Activated T-cell treated with anti-CD3 and anti-CD28 coated beads, Interleukin-2, amount 50 U/mL, for 1 hour (primary cell): Measurements from ENCODE around the gene CTSH.

ENCODE experiments used
- DNase-seq: peaks from one replicate; pipeline ENCODE4 v3.0.0-alpha.2; 2020

CTSH gene

DNA sequence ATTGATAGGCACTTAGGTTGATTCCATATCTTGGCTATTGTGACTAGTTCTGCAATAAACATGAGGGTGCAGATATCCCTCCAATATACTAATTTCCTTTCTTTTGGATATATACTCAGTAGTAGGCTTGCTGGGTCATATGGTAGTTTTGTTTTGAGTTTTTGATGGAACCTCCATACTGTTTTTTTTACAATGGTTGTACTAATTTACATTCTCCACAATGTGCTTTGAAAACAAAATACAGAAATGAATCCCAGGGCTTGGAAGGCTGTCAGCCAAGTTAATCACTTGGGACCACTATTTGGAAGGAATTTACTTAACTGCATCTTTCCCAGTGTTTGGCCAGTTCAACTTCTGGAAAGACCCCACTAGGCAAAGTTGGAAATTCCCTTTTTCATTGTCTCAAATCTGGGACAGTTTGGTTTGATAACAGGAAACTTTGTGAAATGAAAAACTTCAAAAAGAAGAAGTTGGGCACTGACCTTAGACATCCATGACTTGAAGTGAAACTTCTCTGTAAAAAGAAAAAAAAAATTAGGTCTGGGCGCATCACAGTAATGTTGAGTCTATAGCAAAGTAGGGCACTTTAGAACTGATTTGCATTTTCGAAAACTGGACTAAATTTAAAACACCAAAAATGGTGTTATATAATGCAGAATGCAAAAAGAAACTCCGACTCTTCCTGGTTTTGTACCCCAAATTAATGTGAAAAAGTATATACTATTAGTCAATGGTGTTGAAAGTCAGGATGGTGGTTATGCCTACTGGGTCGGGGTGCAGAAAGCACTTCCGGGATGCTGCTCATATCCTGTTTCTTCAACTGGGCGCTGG is 6.0 kb downstream of the CTSH start:
- no peak for DNase-seq

DNA sequence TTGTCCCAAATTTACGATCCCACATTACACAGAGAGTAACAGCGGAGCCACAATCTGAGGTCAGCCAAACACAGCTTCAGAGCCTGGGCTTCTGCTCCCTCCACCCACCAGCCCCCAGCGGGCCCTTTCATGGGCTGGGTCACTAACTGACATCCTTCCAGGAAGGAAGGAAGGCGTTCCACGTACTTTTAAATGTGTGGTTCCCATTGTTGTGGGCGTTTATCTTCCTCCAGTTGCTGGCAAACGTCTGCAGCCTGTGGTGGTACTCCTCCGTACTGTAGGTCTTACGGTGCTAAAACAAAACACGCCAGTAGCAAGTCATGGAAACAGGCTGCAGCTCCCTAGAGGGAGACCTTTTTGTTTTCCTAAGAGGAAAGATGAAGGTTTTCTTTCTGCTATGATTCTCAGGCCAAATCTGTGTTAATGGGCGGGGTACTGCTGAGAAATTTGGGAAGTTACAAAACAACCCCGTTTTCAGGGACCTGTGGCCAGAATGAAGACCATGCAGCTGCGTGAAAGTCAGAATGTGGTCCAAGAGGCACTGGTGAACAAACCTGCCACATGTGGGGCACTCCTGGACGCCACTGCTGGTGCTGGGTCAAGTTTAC is 7.6 kb downstream of the CTSH start:
- no peak for DNase-seq

- no peak for DNase-seq
Observed at GRCh38 chr15:78934655-78935023, 10.2 kb downstream of the CTSH start.

DNA sequence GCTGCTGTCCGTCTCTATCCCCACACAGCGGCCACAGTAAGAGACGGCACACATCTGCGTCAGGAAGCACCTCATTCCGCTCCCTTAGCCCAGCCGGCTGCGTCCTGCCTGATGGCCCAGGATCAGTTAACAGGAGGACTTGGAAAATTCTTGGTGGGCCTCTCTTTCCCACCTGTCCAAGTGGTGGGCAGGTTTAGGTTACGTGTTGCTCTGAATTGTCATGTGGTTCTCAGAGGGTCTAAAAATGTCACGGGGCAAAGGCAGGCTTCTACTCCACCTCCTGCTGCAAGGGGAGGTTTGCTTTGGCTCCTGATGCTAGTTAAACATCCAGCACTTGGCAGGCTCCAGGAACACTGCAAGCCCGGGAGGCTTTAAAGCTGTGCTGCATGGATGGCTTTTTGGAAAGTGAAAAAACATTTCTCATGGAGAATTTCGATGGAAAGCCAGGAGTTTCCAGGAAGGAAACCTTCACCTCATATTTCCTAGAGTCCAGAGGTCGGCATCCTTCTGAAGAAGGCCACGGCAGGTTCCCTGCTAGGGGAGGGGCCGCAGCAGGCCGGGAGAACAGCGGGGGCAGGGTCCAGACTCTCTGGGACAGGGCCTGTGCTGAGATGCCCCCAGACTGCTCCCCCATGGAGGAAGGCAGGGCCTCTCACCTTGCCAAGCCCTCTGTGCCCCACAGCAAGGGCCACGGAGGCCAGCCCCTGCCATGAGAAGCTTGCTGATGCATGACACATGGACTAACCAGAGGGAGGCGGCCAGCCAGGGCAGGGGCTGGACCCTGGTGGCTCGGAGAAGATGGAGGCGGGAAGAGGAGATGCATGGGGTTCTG is 10.8 kb downstream of the CTSH start:
- DNase-seq = no peak

DNA sequence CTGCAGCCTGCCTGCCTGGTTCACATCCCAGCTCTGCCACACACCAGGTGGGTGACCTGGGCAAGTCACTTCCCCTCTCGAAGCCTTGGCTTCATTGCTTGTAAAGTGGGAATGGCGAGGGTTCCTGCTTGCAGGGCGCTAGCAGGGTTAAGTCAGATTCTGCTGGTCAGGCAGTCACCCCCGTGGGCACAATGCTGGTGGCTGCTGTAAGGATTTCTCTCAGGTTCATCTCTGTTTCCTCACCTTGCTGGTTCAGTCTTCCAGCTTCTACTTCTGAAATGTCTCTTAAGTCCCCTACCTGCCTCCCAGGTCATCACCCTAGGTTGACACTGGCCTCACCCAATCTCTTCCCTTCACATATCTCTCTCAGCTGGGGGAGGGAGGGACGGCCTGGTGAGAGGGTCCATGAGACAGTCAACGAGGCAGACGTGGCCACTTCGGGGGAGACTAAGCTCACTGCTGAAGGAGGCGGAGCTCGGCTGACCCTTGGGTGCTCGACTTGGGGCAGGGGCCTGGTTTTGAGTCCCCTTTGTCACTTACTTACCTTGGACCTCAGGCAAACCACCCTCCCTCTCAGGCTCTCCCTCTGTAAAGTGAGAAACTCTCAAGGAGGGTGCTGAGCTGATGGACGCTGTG is 11.5 kb downstream of the CTSH start:
- DNase-seq = no peak

DNA sequence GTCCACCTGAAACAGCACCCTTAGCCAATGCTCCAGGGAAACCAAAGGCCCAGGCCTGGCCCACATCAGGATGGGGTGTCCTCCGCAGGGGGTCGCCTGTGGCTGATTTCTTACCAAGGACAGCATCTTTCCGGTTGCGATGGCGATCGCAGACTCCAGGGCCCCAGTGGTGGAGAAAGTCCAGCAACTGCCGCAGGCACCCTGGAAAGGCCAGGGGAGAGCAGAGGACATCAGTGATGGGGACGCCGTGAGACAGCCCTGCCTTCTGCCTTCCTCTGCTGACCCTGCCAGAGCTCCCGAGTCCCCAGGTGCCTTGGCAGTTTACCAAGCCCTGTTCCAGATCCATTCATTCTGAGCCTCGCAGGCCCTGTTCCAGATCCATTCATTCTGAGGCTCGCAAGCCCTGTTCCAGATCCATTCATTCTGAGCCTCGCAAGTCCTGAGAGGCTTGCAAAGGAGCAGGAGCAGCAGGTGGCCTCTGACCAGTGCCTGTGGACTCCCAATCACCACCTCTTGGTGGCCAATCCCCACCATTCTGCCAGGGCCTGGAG is 12.5 kb downstream of the CTSH start:
- no peak for DNase-seq

DNA sequence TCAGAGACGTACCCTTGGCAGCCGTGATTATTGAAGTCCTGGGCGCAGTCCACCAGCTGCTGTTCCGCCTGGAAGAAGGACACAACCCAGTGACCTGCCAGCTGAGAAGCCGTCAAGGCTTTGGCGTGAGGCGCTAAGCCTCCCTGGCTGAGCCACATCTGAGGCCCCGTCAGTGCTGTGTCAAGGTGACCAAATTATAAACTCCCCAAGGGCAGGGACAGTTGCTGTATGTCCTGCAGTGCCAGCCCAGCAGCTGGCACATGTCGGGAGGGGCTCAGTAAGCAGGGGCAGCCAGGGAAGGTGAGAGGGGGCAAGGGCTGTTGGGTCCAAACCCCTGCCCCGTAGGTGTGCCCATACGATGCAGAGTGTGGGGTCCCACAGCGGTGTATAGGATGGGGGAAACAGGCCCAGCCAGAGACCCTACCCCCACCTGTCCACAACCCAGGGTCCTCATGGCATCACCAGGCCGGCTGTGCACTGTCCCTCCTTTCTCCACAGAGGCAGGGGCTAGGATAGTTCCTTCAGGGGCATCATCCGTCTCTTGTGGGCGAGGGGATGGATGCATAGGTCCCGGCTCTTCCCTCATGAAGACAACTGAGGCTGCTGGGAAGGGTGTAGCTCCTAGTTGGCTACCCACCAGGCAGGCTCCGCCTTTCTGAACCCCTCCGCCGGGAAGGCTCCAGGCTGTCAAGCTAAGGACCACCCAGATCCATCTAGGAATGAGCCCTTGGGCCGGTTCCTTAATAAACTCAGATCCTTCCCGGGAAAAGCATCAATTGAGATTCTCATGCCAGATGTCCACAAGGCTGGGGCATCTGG is 13.2 kb downstream of the CTSH start:
- DNase-seq = no peak

- DNase-seq = peak; percentile 18
Observed at GRCh38 chr15:78930577-78931388, 14.1 kb downstream of the CTSH start.

DNA sequence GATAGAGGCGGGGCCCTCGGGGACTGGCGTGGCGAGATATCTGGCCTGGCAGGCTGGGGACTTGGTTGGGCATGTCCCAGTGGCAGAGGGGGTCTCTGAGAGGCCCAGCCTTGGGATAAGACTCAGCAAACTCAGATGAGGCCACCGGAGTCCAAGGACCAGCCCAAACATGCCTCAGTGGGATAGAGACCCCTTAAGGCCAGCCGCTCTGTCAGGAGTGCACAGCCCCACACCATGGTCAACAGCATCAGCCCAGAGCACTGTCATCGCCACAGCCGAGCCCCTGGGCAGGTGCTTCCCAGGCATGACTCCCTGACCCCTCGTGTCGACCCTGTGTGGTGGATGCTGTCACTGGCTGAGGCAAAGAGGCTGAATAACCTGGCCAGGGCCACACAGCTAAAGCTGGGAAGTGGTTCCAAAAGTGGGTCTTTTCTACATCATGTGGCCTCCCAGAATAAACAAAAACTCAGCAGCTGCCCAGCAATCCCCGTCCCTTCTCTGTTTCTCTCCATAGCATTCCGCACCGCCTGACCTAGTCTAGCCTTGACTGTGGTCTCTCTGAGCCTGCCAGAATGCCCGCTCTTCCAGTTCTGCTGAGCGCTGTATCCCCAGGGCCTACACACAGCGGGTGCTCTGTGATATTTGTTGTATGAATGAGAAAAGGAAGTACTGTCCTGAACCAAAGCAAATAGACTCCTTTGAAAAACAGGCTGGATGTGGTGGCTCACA is 15.1 kb downstream of the CTSH start:
- DNase-seq = peak; percentile 16

DNA sequence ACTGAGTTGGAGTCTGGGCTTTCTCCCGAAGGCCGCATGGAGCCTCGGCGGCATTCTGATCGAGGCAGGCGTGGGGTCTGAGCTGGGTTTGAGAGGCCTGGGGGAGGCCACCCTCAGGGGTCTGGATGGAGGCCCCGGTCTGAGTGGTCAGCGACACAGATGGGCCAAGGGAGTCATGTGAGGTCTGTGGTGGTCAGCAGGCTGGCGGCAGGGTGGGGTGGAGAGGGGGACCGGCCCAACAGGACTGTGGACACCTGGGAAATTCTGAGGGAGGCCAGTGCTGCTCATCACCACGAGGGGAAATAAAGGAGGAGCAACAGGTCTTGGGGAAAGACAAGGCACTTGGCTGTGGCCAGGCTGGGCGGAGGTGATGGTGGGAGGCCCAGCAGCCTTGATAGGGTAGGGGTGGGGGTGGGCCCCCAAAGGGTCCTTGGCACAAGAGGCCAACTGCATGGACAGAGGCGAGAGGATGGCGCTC is 16.2 kb downstream of the CTSH start:
- peak; percentile 18 for DNase-seq

DNA sequence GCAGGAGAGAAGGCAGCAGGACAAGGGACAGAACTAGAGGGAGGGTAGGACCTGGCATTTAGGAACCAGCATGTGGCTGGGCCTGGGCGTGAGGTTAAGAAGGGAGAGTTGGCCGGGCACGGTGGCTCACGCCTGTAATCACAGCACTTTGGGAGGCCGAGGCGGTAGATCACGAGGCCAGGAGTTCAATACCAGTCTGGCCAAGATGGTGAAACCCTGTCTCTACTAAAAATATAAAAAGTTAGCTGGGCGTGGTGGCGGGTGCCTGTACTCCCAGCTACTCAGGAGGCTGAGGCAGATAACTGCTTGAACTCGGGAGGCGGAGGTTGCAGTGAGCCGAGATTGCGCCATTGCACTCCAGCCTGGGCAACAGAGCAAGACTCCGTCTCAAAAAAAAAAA is 16.7 kb downstream of the CTSH start:
- peak; percentile 14 for DNase-seq

DNA sequence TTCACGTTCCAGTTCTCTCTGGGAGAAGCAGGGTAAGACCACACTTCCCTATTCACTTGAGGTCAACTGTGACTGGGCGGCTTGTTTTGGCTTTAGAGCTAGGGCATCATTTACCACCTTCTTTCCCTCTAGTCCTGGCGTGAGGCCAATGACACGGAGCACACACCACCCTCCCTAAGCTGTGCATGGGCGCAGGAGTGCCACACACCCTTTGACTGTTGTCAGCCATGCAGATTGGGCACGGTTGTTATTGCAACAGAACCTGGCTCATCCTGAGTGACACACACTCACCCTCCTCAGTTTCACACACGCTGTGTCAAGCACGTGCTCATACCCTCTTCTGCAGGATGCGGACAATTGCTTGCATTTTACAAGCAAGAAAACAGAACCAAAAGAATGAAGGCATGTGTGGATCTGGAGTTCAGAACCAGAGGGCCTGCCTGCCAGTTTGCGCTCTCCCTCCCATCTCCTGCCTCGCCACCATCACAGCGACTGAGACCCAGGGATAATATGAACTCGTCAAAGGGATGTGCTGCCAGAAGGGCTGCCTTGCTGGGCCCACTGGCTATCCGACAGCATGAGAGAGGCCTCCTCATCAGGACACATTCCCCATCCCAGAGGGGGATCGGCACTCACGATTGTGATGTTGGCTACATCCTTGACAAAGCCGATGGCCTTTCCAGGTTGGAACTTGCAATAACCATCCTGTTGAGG is 17.6 kb downstream of the CTSH start:
- peak; percentile 14 for DNase-seq

DNA sequence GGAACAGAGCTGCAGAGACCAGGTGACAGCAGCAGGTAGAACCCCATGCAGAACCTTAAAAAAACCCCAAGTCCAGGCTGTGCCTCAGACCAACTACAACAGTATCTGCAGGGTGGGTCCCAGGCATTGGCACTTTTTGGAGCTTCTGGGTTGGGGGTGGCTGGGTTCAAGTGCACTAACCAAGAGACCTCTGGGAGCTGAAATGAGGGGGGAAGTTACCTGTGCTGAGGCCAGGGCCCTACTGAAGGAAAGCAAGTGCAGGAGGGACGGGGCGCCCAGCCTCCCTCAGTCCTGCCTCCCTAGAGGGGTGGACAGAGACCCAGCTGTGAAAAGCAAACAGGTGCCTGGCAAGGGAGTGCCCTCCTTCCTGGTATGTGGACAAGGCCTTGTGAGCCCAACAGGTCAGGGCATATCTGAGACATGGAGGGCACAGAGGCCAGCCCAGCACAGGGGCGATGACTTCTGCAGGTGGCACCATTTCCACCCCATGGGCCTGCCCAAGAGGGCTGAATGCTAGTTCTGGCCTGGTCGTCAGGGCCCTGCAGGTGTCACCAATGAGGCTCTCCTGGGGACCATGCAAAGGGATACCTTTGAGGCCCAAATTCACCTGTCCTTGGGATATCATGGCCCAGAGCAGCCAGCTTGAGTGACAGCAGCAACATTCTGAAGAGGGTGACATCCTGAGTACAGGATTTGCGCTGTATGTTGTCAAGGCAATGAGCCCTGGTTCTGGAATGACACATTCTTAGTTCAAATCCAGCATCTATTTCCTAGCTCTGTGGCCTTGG is 18.7 kb downstream of the CTSH start:
- DNase-seq = peak; percentile 20

- peak; percentile 16 for DNase-seq
Observed at GRCh38 chr15:78925076-78925624, 19.7 kb downstream of the CTSH start.

GRCh38 chr15:78923480-78924360 is 21.1 kb downstream of the CTSH start:
- peak; percentile 14 for DNase-seq

DNA sequence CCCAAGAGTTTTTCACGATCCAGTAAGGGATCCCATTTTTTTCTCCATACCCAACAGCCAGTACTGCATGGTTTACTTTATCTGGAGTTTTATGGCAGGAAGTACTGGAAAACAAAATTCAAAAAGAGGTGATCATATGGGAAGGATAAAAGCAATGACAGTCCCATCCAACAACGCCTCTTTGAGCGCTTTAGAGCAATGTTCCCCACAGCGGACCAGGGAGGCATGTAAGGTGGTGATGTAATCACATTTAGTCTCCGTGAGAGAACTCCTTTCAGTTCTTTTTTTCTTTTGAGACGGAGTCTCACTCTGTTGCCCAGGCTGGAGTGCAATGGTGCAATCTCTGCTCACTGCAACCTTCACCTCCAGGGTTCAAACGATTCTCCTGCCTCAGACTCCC is 21.8 kb downstream of the CTSH start:
- DNase-seq = no peak

GRCh38 chr15:78922527-78922926 is 22.3 kb downstream of the CTSH start:
- DNase-seq = no peak
